H1 (cell line): ENCODE measurements around the gene FOXO1. TPM values are rescaled to one million over a fixed set of nuclear protein-coding genes. Genes with fewer than 3 reads are reported as not detected.

Experiments used
- CTCF ChIA-PET: fragments of 300-600 bp; sonication (Branson Sonifier 250); formaldehyde crosslinking; loops from one replicate; lab custom pipeline; 2021; ENCODE audit not compliant: partially characterized antibody; lab: Charles Lee
- POLR2A ChIA-PET: fragments of 300-600 bp; sonication (Branson Sonifier 250); formaldehyde crosslinking; loops from one replicate; lab custom pipeline; 2021; ENCODE audit warnings: inconsistent platforms; ENCODE audit not compliant: partially characterized antibody; lab: Charles Lee
- DNase-seq, 2 experiments: peaks; one replicate each; pipeline versions ENCODE4 v3.0.0 to v3.0.0-alpha.2; 2010 to 2022; ENCODE audit warnings: low spot score in 2 of 2, low read depth in 1 of 2, mixed read lengths in 1 of 2
- FAIRE-seq: peaks from 2 replicates; lab custom pipeline; 2011; peaks lifted over from hg19 to GRCh38; lab: Jason Lieb, UNC
- H2AFZ ChIP-seq: 2 replicates; pipeline ENCODE4 v1.8.1; 2012; ENCODE audit warnings: low read length, inconsistent platforms
- H2AK5ac ChIP-seq: 2 replicates; pipeline ENCODE4 v1.6.1; 2013; ENCODE audit warnings: low read depth, low read length
- H2BK120ac ChIP-seq: replicated peaks from 2 replicates; pipeline ENCODE3; 2013; ENCODE audit warnings: low read depth, low read length, inconsistent platforms
- H2BK12ac ChIP-seq: 2 replicates; pipeline ENCODE4 v1.6.1; 2013; ENCODE audit warnings: low read depth, low read length
- H2BK15ac ChIP-seq: 2 replicates; pipeline ENCODE4 v1.6.1; 2013; ENCODE audit warnings: low read length
- H2BK20ac ChIP-seq: 2 replicates; pipeline ENCODE4 v1.6.1; 2013; ENCODE audit warnings: low read length
- H2BK5ac ChIP-seq: 2 replicates; pipeline ENCODE4 v1.6.1; 2013; ENCODE audit warnings: low read depth, low read length
- H3K14ac ChIP-seq: 2 replicates; pipeline ENCODE4 v1.6.1; 2013; ENCODE audit warnings: inconsistent platforms; ENCODE audit not compliant: insufficient read length
- H3K18ac ChIP-seq: 2 replicates; pipeline ENCODE4 v1.6.1; 2013; ENCODE audit warnings: low read length; ENCODE audit errors: extremely low read depth
- H3K23ac ChIP-seq: 2 replicates; pipeline ENCODE4 v1.6.1; 2013; ENCODE audit warnings: inconsistent platforms; ENCODE audit not compliant: insufficient read length
- H3K23me2 ChIP-seq: 2 replicates; pipeline ENCODE4 v1.6.1; 2013; ENCODE audit warnings: low read depth, low read length
- H3K27ac ChIP-seq: 2 replicates; pipeline ENCODE4 v1.6.1; 2011; ENCODE audit warnings: low read depth, low read length, inconsistent platforms
- H3K27me3 ChIP-seq, 4 experiments: replicated peaks in 1 of 4; 1 replicate in 1 of 4; 2 replicates in 3 of 4; pipeline versions ENCODE4 v1.6.1 to v1.8.1; 2011 to 2013; ENCODE audit warnings: low read length in 3 of 4, mild to moderate bottlenecking in 3 of 4, inconsistent platforms in 2 of 4, mixed read lengths in 2 of 4, moderate library complexity in 1 of 4; ENCODE audit not compliant: control insufficient read depth in 3 of 4, insufficient read depth in 3 of 4; ENCODE audit errors: extremely low read depth in 1 of 4
- H3K36me3 ChIP-seq, 4 experiments: 2 replicates each; pipeline versions ENCODE4 v1.6.1 to v1.8.1; 2011 to 2013; ENCODE audit warnings: mild to moderate bottlenecking in 4 of 4, low read length in 3 of 4, moderate library complexity in 2 of 4, control low read depth in 1 of 4, inconsistent platforms in 1 of 4; ENCODE audit not compliant: insufficient read depth in 4 of 4, control insufficient read depth in 2 of 4
- H3K4ac ChIP-seq: replicated peaks from 2 replicates; pipeline ENCODE3; 2013; ENCODE audit warnings: low read length, low read depth, mixed read lengths, inconsistent platforms; ENCODE audit not compliant: insufficient read length
- H3K4me1 ChIP-seq, 4 experiments: replicated peaks in 1 of 4; 1 replicate in 1 of 4; 2 replicates in 3 of 4; pipeline versions ENCODE4 v1.6.1 to v1.8.1; 2011 to 2013; ENCODE audit warnings: low read length in 3 of 4, inconsistent platforms in 2 of 4, mixed read lengths in 1 of 4; ENCODE audit not compliant: insufficient read depth in 4 of 4, control insufficient read depth in 3 of 4
- H3K4me2 ChIP-seq, 2 experiments: 2 replicates each; pipeline versions ENCODE4 v1.6.1 to v1.8.1; 2011 to 2013; ENCODE audit warnings: low read depth in 2 of 2, low read length in 2 of 2, control low read depth in 1 of 2, inconsistent platforms in 1 of 2, mild to moderate bottlenecking in 1 of 2; ENCODE audit not compliant: insufficient read depth in 1 of 2
- H3K4me3 ChIP-seq, 4 experiments: fragments of 200-600, 300-600 bp in 1 of 4; sonication (generic), shearing (Covaris generic), sonication (Bioruptor Twin) in 1 of 4; 2 replicates each; pipeline versions ENCODE4 v1.5.1 to v1.8.1; 2011 to 2016; ENCODE audit warnings: low read length in 4 of 4, low read depth in 3 of 4, control low read depth in 2 of 4, inconsistent platforms in 2 of 4, mild to moderate bottlenecking in 2 of 4, mixed read lengths in 1 of 4, moderate library complexity in 1 of 4; ENCODE audit not compliant: insufficient read depth in 2 of 4; ENCODE audit errors: extremely low read depth in 1 of 4
- H3K56ac ChIP-seq: replicated peaks from 2 replicates; pipeline ENCODE3; 2013; ENCODE audit warnings: low read depth, mild to moderate bottlenecking, mixed read lengths, low read length, inconsistent platforms; ENCODE audit not compliant: insufficient read length
- H3K79me1 ChIP-seq: 2 replicates; pipeline ENCODE4 v1.6.1; 2013; ENCODE audit warnings: low read depth, low read length, control low read depth
- H3K79me2 ChIP-seq, 2 experiments: 2 replicates each; pipeline versions ENCODE4 v1.6.1 to v1.8.1; 2012 to 2013; ENCODE audit warnings: low read length in 2 of 2, mild to moderate bottlenecking in 2 of 2, inconsistent platforms in 1 of 2; ENCODE audit not compliant: insufficient read depth in 2 of 2, control insufficient read depth in 1 of 2
- H3K9ac ChIP-seq, 4 experiments: replicated peaks in 1 of 4; 1 replicate in 1 of 4; 2 replicates in 3 of 4; pipeline versions ENCODE4 v1.6.1 to v1.8.1; 2011 to 2013; ENCODE audit warnings: low read depth in 3 of 4, low read length in 3 of 4, control low read depth in 2 of 4, mild to moderate bottlenecking in 2 of 4, moderate library complexity in 2 of 4, inconsistent platforms in 1 of 4; ENCODE audit errors: extremely low read depth in 1 of 4
- H3K9me3 ChIP-seq, 2 experiments: 2 replicates each; pipeline versions ENCODE4 v1.6.1 to v1.8.1; 2012 to 2013; ENCODE audit warnings: mild to moderate bottlenecking in 2 of 2, moderate library complexity in 2 of 2, control low read depth in 1 of 2, inconsistent platforms in 1 of 2, low read depth in 1 of 2, low read length in 1 of 2, mixed read lengths in 1 of 2; ENCODE audit not compliant: insufficient read depth in 2 of 2
- H4K20me1 ChIP-seq, 2 experiments: replicated peaks in 1 of 2; 2 replicates each; pipeline versions ENCODE3 to v1.8.1; 2011 to 2013; ENCODE audit warnings: inconsistent platforms in 2 of 2, low read length in 2 of 2, mild to moderate bottlenecking in 1 of 2; ENCODE audit not compliant: insufficient read depth in 2 of 2, control insufficient read depth in 1 of 2
- H4K5ac ChIP-seq: 2 replicates; pipeline ENCODE4 v1.6.1; 2013; ENCODE audit warnings: low read length, low read depth, mixed read lengths, inconsistent platforms; ENCODE audit not compliant: insufficient read length
- H4K8ac ChIP-seq: 2 replicates; pipeline ENCODE4 v1.8.0; 2013; ENCODE audit warnings: mild to moderate bottlenecking, moderate library complexity, low read length, inconsistent platforms; ENCODE audit not compliant: insufficient read depth; ENCODE audit errors: extremely low read depth
- H4K91ac ChIP-seq: replicated peaks from 2 replicates; pipeline ENCODE3; 2013; ENCODE audit warnings: low read length, mixed read lengths, inconsistent platforms; ENCODE audit not compliant: insufficient read length
- E2F6 ChIP-seq: IDR thresholded peaks from 2 replicates; pipeline ENCODE4 v1.6.1; 2012; ENCODE audit warnings: inconsistent platforms
- RAD21 ChIP-seq, 2 experiments: IDR thresholded peaks in 1 of 2; conservative IDR thresholded peaks in 1 of 2; 2 replicates each; pipeline ENCODE4 v1.6.1; 2011; ENCODE audit warnings: low read depth in 2 of 2, low read length in 2 of 2, improper control_type of control experiment in 1 of 2, inconsistent platforms in 1 of 2, mild to moderate bottlenecking in 1 of 2, moderate library complexity in 1 of 2
- whole genome bisulfite sequencing, 2 experiments: shearing (Covaris generic) in 1 of 2; methylation state at CpG; one replicate each; pipeline versions ENCODE4 v1.1.6 to v1.1.7; 2013 to 2015; ENCODE audit warnings: low lambda C conversion rate in 2 of 2, mixed read lengths in 2 of 2, inconsistent platforms in 1 of 2, low coverage in 1 of 2, missing lambda C conversion rate in 1 of 2; ENCODE audit not compliant: insufficient replicate concordance in 2 of 2, insufficient coverage in 1 of 2, insufficient read length in 1 of 2; ENCODE audit errors: extremely low coverage in 1 of 2, missing lambda C conversion rate in 1 of 2; 5-methylcytosine and 5-hydroxymethylcytosine counted together
- polyA plus RNA-seq, 7 experiments: library from polyadenylated mRNA; depleted of rRNA in 3 of 7; stranded (reverse) in 5 of 7; unstranded in 2 of 7; fragments of >200 nt in 5 of 7; fragments of 200-250 nt in 2 of 7; gene quantifications; 1 replicate in 5 of 7; 2 replicates in 1 of 7; 4 replicates in 1 of 7; pipeline versions ENCODE4 v1.2.1 to v1.2.3, GENCODE V29; 2011 to 2013; ENCODE audit warnings: missing spikeins in 2 of 7, mixed read lengths in 2 of 7
- total RNA-seq: library from RNA; stranded (reverse); fragmentation: NEBNext Ultra II Directional; extraction: Animal tissue kit (Norgen Biotek cat#: 25700); gene quantifications from 2 replicates; pipeline ENCODE4 v1.2.1, GENCODE V29; 2021

Gene FOXO1
- total and polyA plus RNA-seq, 2 of the 8 experiments (the other 6 are each of a cell fraction or from before 2014, with no cell fraction given) = 35.3 to 56.9 TPM

GRCh38 chr13:40656358-40656757 lies 10.1 kb downstream of the FOXO1 start:
- no peak overlapping the region for H2BK15ac ChIP-seq
- no peak overlapping the region for H3K56ac ChIP-seq
- no peak overlapping the region for H3K14ac ChIP-seq
- H3K4ac ChIP-seq = no peak overlapping the region
- no peak overlapping the region for H4K8ac ChIP-seq
- peaks cover 0 to 3% (median 1%) of the 10 kb centered on the region in 4 experiments; a peak in 2 of 8 replicates for H3K36me3 ChIP-seq
- H3K27me3 ChIP-seq = no peaks in the 10 kb centered on the region
- H3K79me1 ChIP-seq = peaks cover 5% of the 10 kb centered on the region; the same call in 1 of the 2 replicates
- no peak overlapping the region for H3K27ac ChIP-seq
- no peak overlapping the region for H2BK5ac ChIP-seq
- no peak overlapping the region for H4K5ac ChIP-seq
- no peak overlapping the region for H3K4me2 ChIP-seq
- ChIA-PET POLR2A (no interaction called here), CTCF (interaction anchor here (0.8 kb wide), 1 partner anchor 12 kb away, joined by 3 read pairs; no protein-coding TSS in a partner anchor)
- no peak overlapping the region for H2BK20ac ChIP-seq
- no peak overlapping the region for H3K4me3 ChIP-seq
- no peak for FAIRE-seq
- peaks cover 12 to 29% (median 18%) of the 10 kb centered on the region in 4 experiments; a peak in 6 of 7 replicates for H3K4me1 ChIP-seq
- no peak overlapping the region for H2AK5ac ChIP-seq
- H3K79me2 ChIP-seq = peaks cover 35 to 99% of the 10 kb centered on the region in 2 experiments
- WGBS, 2 experiments = 100% methylated on average over 1 of the region's 1 CpG; no CpG with 5 or more reads in 1 of the 2 experiments
- no peaks in the 10 kb centered on the region for H3K9me3 ChIP-seq
- peaks cover 1 to 7% of the 10 kb centered on the region in 2 experiments for H4K20me1 ChIP-seq
- H3K9ac ChIP-seq = no peak overlapping the region
- TF ChIP-seq E2F6 (no peak), RAD21 (IDR thresholded peaks at IDR 0.05 in 1 of 2, conservative IDR thresholded peaks at IDR 0.05 in 1 of 2; ENCODE audit: low read depth in 2 of 2, low read length in 2 of 2) (no peak)
- DNase-seq = no peak
- H2AFZ ChIP-seq = no peak overlapping the region
- no peaks in the 10 kb centered on the region for H3K23me2 ChIP-seq
- no peak overlapping the region for H2BK120ac ChIP-seq
- H3K23ac ChIP-seq = no peak overlapping the region
- H4K91ac ChIP-seq = no peak overlapping the region
- H3K18ac ChIP-seq = no peak overlapping the region
- H2BK12ac ChIP-seq = no peak overlapping the region
